Stimulated activated CD4-positive, alpha-beta T cell treated with anti-CD3 and anti-CD28 coated beads, Interleukin-12 subunit alpha, Interleukin-12 subunit beta, amount 100 ng/mL, for 24 hours (primary cell): ENCODE data around the gene CNPY1.

Source experiments
- DNase-seq, 2 experiments: peaks; one replicate each; pipeline ENCODE4 v3.0.0-alpha.2; 2020; ENCODE audit warnings: low read depth in 2 of 2

The CNPY1 gene

GRCh38 chr7:155453296-155454182 is 92.8 kb downstream of the CNPY1 start:
- no peak for DNase-seq

GRCh38 chr7:155452505-155453295 is 93.7 kb downstream of the CNPY1 start:
- no peak for DNase-seq

DNA sequence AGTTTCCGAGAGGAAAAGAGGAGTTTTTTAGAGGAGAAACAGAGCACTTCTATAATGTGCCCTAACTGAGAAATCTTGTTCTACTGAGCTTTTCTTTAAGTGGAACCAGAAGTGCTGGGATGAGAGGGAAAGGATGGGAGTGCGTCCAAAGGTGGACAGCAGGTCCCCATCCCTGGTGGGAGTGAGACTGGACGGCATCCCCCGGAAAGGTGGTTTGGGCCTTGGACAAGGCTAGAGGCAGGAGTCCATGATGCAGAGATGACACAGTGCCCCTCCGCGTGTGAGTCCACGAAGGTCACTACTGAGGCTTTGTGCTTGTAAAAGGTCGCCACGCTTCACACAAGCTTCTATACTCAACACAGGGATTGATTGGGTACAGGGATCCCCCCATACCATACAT is 94.5 kb downstream of the CNPY1 start:
- DNase-seq, result no peak
